Adrenal gland (tissue), 5 donors: ENCODE data around the gene SLC43A1.

Experiments used
- POLR2A ChIP-seq, 2 donors: fragments of 450-650 bp; IDR thresholded peaks; one replicate each; pipeline ENCODE4 v1.6.1; 2017; ENCODE audit warnings: antibody characterized with exemption in 2 of 2, mild to moderate bottlenecking in 2 of 2, moderate library complexity in 1 of 2
- TF ChIP-seq, protein P1 (sequence below), 6 experiments: fragments of 450-650 bp in 4 of 6; fragments of 200-600 bp in 2 of 6; sonication (generic) in 1 of 6; IDR thresholded peaks; 1 replicate in 5 of 6; 2 replicates in 1 of 6; pipeline versions ENCODE4 v1.5.1 to v1.8.0; 2016 to 2021; ENCODE audit warnings: antibody characterized with exemption in 6 of 6, mild to moderate bottlenecking in 2 of 6, moderate library complexity in 1 of 6
- donor health status: DM: no; HTN: no; CAD: no.

DNA sequence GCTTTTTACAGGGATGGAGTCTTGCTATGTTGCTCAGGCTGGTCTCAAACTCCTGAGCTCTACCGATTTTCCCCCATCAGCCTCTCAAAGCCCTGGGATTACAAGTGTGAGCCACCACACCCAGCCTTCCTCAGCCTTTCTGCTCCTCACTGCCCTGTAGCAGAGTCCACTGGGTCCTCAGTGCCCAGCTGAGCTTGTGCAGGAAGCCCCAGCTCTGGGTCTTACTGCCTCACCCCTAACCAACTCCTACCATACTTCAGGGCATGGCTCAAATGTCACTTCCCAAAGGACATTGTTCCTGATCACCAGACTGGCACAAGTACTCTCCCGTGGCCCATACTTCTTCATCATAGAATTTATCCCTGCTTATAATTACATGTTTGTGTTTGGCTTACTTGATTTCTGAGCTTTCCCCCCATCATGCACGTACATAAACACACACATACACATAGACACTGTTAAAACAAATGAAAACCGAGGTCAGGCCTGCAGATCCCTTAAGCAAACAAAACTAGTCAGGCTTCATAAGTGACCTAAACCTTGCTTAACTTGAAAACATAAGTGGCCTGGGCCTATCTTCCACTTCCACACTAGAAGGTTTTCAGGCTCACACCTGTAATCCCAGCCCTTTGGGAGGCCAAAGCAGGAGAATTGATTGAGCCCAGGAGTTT is 74.6 kb downstream of the SLC43A1 start:
- TF ChIP-seq, protein P1, sequence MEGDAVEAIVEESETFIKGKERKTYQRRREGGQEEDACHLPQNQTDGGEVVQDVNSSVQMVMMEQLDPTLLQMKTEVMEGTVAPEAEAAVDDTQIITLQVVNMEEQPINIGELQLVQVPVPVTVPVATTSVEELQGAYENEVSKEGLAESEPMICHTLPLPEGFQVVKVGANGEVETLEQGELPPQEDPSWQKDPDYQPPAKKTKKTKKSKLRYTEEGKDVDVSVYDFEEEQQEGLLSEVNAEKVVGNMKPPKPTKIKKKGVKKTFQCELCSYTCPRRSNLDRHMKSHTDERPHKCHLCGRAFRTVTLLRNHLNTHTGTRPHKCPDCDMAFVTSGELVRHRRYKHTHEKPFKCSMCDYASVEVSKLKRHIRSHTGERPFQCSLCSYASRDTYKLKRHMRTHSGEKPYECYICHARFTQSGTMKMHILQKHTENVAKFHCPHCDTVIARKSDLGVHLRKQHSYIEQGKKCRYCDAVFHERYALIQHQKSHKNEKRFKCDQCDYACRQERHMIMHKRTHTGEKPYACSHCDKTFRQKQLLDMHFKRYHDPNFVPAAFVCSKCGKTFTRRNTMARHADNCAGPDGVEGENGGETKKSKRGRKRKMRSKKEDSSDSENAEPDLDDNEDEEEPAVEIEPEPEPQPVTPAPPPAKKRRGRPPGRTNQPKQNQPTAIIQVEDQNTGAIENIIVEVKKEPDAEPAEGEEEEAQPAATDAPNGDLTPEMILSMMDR (IDR thresholded peaks at IDR 0.05) = no peak
- no peak for TF ChIP-seq POLR2A (IDR thresholded peaks at IDR 0.05)
